GM12801 (cell line): Measurements from ENCODE around the gene BAHCC1.

Source experiments
- CTCF ChIP-seq: IDR thresholded peaks from one replicate; pipeline ENCODE4 v1.5.1; 2011; ENCODE audit warnings: control low read depth; ENCODE audit not compliant: insufficient read length; ENCODE audit errors: extremely low read depth

BAHCC1 gene

GRCh38 chr17:81460856-81461460 is 65.7 kb downstream of the BAHCC1 start:
- TF ChIP-seq CTCF = no peak

GRCh38 chr17:81461607-81462500 is 66.6 kb downstream of the BAHCC1 start:
- TF ChIP-seq CTCF = no peak

GRCh38 chr17:81462506-81463125 is 67.4 kb downstream of the BAHCC1 start:
- no peak for TF ChIP-seq CTCF

- no peak for TF ChIP-seq CTCF
These were observed 68.2 kb downstream of the BAHCC1 start for GRCh38 chr17:81463506-81463905.

GRCh38 chr17:81464586-81464985 is 69.3 kb downstream of the BAHCC1 start:
- no peak for TF ChIP-seq CTCF

GRCh38 chr17:81465910-81466309 is 70.7 kb downstream of the BAHCC1 start:
- no peak for TF ChIP-seq CTCF
